Measurements from ENCODE around the gene VPS26A.

DNA sequence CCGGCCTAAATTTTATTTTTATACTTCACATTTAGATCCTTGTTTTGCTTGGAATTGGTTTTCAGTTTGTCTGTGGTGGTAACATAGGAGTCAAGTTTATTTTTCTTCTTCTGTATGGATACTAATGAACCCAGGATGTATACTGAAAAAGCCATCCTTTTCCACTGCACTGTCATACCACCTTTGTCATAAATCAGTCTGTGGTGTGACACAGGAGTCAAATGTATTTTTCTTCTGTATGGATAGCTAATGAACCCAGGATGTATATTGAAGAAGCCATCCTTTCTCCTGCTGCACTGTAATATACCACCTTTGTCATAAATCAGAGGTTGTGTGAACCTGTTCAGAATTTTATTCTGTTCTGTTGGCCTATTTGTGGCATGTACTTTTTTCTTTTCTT lies 21.4 kb downstream of the VPS26A start:
- TF ChIP-seq, protein P1, sequence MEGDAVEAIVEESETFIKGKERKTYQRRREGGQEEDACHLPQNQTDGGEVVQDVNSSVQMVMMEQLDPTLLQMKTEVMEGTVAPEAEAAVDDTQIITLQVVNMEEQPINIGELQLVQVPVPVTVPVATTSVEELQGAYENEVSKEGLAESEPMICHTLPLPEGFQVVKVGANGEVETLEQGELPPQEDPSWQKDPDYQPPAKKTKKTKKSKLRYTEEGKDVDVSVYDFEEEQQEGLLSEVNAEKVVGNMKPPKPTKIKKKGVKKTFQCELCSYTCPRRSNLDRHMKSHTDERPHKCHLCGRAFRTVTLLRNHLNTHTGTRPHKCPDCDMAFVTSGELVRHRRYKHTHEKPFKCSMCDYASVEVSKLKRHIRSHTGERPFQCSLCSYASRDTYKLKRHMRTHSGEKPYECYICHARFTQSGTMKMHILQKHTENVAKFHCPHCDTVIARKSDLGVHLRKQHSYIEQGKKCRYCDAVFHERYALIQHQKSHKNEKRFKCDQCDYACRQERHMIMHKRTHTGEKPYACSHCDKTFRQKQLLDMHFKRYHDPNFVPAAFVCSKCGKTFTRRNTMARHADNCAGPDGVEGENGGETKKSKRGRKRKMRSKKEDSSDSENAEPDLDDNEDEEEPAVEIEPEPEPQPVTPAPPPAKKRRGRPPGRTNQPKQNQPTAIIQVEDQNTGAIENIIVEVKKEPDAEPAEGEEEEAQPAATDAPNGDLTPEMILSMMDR (IDR thresholded peaks at IDR 0.05; ENCODE audit: borderline replicate concordance, extremely low read depth, low read length, poor library complexity, severe bottlenecking): no peak
- no peak for TF ChIP-seq EZH2 (IDR thresholded peaks at IDR 0.05; ENCODE audit: borderline replicate concordance, low read depth, low read length, severe bottlenecking)

All from DND-41 (cell line).